H1 (cell line): ENCODE results near the gene FCER2. TPM values are rescaled to one million over a fixed set of nuclear protein-coding genes. Genes with fewer than 3 reads are reported as not detected.

Source experiments
- CTCF ChIA-PET: fragments of 300-600 bp; sonication (Branson Sonifier 250); formaldehyde crosslinking; loops from one replicate; lab custom pipeline; 2021; ENCODE audit not compliant: partially characterized antibody; lab: Charles Lee
- POLR2A ChIA-PET: fragments of 300-600 bp; sonication (Branson Sonifier 250); formaldehyde crosslinking; loops from one replicate; lab custom pipeline; 2021; ENCODE audit warnings: inconsistent platforms; ENCODE audit not compliant: partially characterized antibody; lab: Charles Lee
- DNase-seq, 2 experiments: peaks; one replicate each; pipeline versions ENCODE4 v3.0.0 to v3.0.0-alpha.2; 2010 to 2022; ENCODE audit warnings: low spot score in 2 of 2, low read depth in 1 of 2, mixed read lengths in 1 of 2
- FAIRE-seq: peaks from 2 replicates; lab custom pipeline; 2011; peaks lifted over from hg19 to GRCh38; lab: Jason Lieb, UNC
- H2AFZ ChIP-seq: 2 replicates; pipeline ENCODE4 v1.8.1; 2012; ENCODE audit warnings: low read length, inconsistent platforms
- H2AK5ac ChIP-seq: 2 replicates; pipeline ENCODE4 v1.6.1; 2013; ENCODE audit warnings: low read depth, low read length
- H2BK120ac ChIP-seq: replicated peaks from 2 replicates; pipeline ENCODE3; 2013; ENCODE audit warnings: low read depth, low read length, inconsistent platforms
- H2BK12ac ChIP-seq: 2 replicates; pipeline ENCODE4 v1.6.1; 2013; ENCODE audit warnings: low read depth, low read length
- H2BK15ac ChIP-seq: 2 replicates; pipeline ENCODE4 v1.6.1; 2013; ENCODE audit warnings: low read length
- H2BK20ac ChIP-seq: 2 replicates; pipeline ENCODE4 v1.6.1; 2013; ENCODE audit warnings: low read length
- H2BK5ac ChIP-seq: 2 replicates; pipeline ENCODE4 v1.6.1; 2013; ENCODE audit warnings: low read depth, low read length
- H3K14ac ChIP-seq: 2 replicates; pipeline ENCODE4 v1.6.1; 2013; ENCODE audit warnings: inconsistent platforms; ENCODE audit not compliant: insufficient read length
- H3K18ac ChIP-seq: 2 replicates; pipeline ENCODE4 v1.6.1; 2013; ENCODE audit warnings: low read length; ENCODE audit errors: extremely low read depth
- H3K23ac ChIP-seq: 2 replicates; pipeline ENCODE4 v1.6.1; 2013; ENCODE audit warnings: inconsistent platforms; ENCODE audit not compliant: insufficient read length
- H3K23me2 ChIP-seq: 2 replicates; pipeline ENCODE4 v1.6.1; 2013; ENCODE audit warnings: low read depth, low read length
- H3K27ac ChIP-seq: 2 replicates; pipeline ENCODE4 v1.6.1; 2011; ENCODE audit warnings: low read depth, low read length, inconsistent platforms
- H3K27me3 ChIP-seq, 4 experiments: replicated peaks in 1 of 4; 1 replicate in 1 of 4; 2 replicates in 3 of 4; pipeline versions ENCODE4 v1.6.1 to v1.8.1; 2011 to 2013; ENCODE audit warnings: low read length in 3 of 4, mild to moderate bottlenecking in 3 of 4, inconsistent platforms in 2 of 4, mixed read lengths in 2 of 4, moderate library complexity in 1 of 4; ENCODE audit not compliant: control insufficient read depth in 3 of 4, insufficient read depth in 3 of 4; ENCODE audit errors: extremely low read depth in 1 of 4
- H3K36me3 ChIP-seq, 4 experiments: 2 replicates each; pipeline versions ENCODE4 v1.6.1 to v1.8.1; 2011 to 2013; ENCODE audit warnings: mild to moderate bottlenecking in 4 of 4, low read length in 3 of 4, moderate library complexity in 2 of 4, control low read depth in 1 of 4, inconsistent platforms in 1 of 4; ENCODE audit not compliant: insufficient read depth in 4 of 4, control insufficient read depth in 2 of 4
- H3K4ac ChIP-seq: replicated peaks from 2 replicates; pipeline ENCODE3; 2013; ENCODE audit warnings: low read length, low read depth, mixed read lengths, inconsistent platforms; ENCODE audit not compliant: insufficient read length
- H3K4me1 ChIP-seq, 4 experiments: replicated peaks in 1 of 4; 1 replicate in 1 of 4; 2 replicates in 3 of 4; pipeline versions ENCODE4 v1.6.1 to v1.8.1; 2011 to 2013; ENCODE audit warnings: low read length in 3 of 4, inconsistent platforms in 2 of 4, mixed read lengths in 1 of 4; ENCODE audit not compliant: insufficient read depth in 4 of 4, control insufficient read depth in 3 of 4
- H3K4me2 ChIP-seq, 2 experiments: 2 replicates each; pipeline versions ENCODE4 v1.6.1 to v1.8.1; 2011 to 2013; ENCODE audit warnings: low read depth in 2 of 2, low read length in 2 of 2, control low read depth in 1 of 2, inconsistent platforms in 1 of 2, mild to moderate bottlenecking in 1 of 2; ENCODE audit not compliant: insufficient read depth in 1 of 2
- H3K4me3 ChIP-seq, 4 experiments: fragments of 200-600, 300-600 bp in 1 of 4; sonication (generic), shearing (Covaris generic), sonication (Bioruptor Twin) in 1 of 4; 2 replicates each; pipeline versions ENCODE4 v1.5.1 to v1.8.1; 2011 to 2016; ENCODE audit warnings: low read length in 4 of 4, low read depth in 3 of 4, control low read depth in 2 of 4, inconsistent platforms in 2 of 4, mild to moderate bottlenecking in 2 of 4, mixed read lengths in 1 of 4, moderate library complexity in 1 of 4; ENCODE audit not compliant: insufficient read depth in 2 of 4; ENCODE audit errors: extremely low read depth in 1 of 4
- H3K56ac ChIP-seq: replicated peaks from 2 replicates; pipeline ENCODE3; 2013; ENCODE audit warnings: low read depth, mild to moderate bottlenecking, mixed read lengths, low read length, inconsistent platforms; ENCODE audit not compliant: insufficient read length
- H3K79me1 ChIP-seq: 2 replicates; pipeline ENCODE4 v1.6.1; 2013; ENCODE audit warnings: low read depth, low read length, control low read depth
- H3K79me2 ChIP-seq, 2 experiments: 2 replicates each; pipeline versions ENCODE4 v1.6.1 to v1.8.1; 2012 to 2013; ENCODE audit warnings: low read length in 2 of 2, mild to moderate bottlenecking in 2 of 2, inconsistent platforms in 1 of 2; ENCODE audit not compliant: insufficient read depth in 2 of 2, control insufficient read depth in 1 of 2
- H3K9ac ChIP-seq, 4 experiments: replicated peaks in 1 of 4; 1 replicate in 1 of 4; 2 replicates in 3 of 4; pipeline versions ENCODE4 v1.6.1 to v1.8.1; 2011 to 2013; ENCODE audit warnings: low read depth in 3 of 4, low read length in 3 of 4, control low read depth in 2 of 4, mild to moderate bottlenecking in 2 of 4, moderate library complexity in 2 of 4, inconsistent platforms in 1 of 4; ENCODE audit errors: extremely low read depth in 1 of 4
- H3K9me3 ChIP-seq, 2 experiments: 2 replicates each; pipeline versions ENCODE4 v1.6.1 to v1.8.1; 2012 to 2013; ENCODE audit warnings: mild to moderate bottlenecking in 2 of 2, moderate library complexity in 2 of 2, control low read depth in 1 of 2, inconsistent platforms in 1 of 2, low read depth in 1 of 2, low read length in 1 of 2, mixed read lengths in 1 of 2; ENCODE audit not compliant: insufficient read depth in 2 of 2
- H4K20me1 ChIP-seq, 2 experiments: replicated peaks in 1 of 2; 2 replicates each; pipeline versions ENCODE3 to v1.8.1; 2011 to 2013; ENCODE audit warnings: inconsistent platforms in 2 of 2, low read length in 2 of 2, mild to moderate bottlenecking in 1 of 2; ENCODE audit not compliant: insufficient read depth in 2 of 2, control insufficient read depth in 1 of 2
- H4K5ac ChIP-seq: 2 replicates; pipeline ENCODE4 v1.6.1; 2013; ENCODE audit warnings: low read length, low read depth, mixed read lengths, inconsistent platforms; ENCODE audit not compliant: insufficient read length
- H4K8ac ChIP-seq: 2 replicates; pipeline ENCODE4 v1.8.0; 2013; ENCODE audit warnings: mild to moderate bottlenecking, moderate library complexity, low read length, inconsistent platforms; ENCODE audit not compliant: insufficient read depth; ENCODE audit errors: extremely low read depth
- H4K91ac ChIP-seq: replicated peaks from 2 replicates; pipeline ENCODE3; 2013; ENCODE audit warnings: low read length, mixed read lengths, inconsistent platforms; ENCODE audit not compliant: insufficient read length
- CREB1 ChIP-seq: IDR thresholded peaks from 2 replicates; pipeline ENCODE4 v1.6.1; 2012; ENCODE audit warnings: inconsistent platforms
- GABPA ChIP-seq: IDR thresholded peaks from 2 replicates; pipeline ENCODE4 v1.6.1; 2011; ENCODE audit warnings: mild to moderate bottlenecking, low read length, moderate library complexity, borderline replicate concordance; ENCODE audit not compliant: insufficient read depth
- HDAC6 ChIP-seq: IDR thresholded peaks from one replicate; pipeline ENCODE4 v1.7.1; 2012; ENCODE audit warnings: low read depth, mild to moderate bottlenecking, inconsistent platforms, low read length, moderate library complexity
- JUND ChIP-seq: IDR thresholded peaks from 2 replicates; pipeline ENCODE4 v1.6.1; 2011; ENCODE audit warnings: mild to moderate bottlenecking, improper control_type of control experiment, low read length
- NANOG ChIP-seq: IDR thresholded peaks from 2 replicates; pipeline ENCODE4 v1.6.1; 2011; ENCODE audit warnings: low read length, low read depth, mild to moderate bottlenecking, inconsistent platforms; ENCODE audit not compliant: insufficient read depth, poor library complexity, severe bottlenecking
- NRF1 ChIP-seq: IDR thresholded peaks from 2 replicates; pipeline ENCODE4 v1.6.1; 2011; ENCODE audit warnings: mild to moderate bottlenecking, low read depth, low read length, improper control_type of control experiment
- POLR2AphosphoS5 ChIP-seq: IDR thresholded peaks from 2 replicates; pipeline ENCODE4 v1.6.1; 2011; ENCODE audit warnings: low read depth, low read length
- SIN3A ChIP-seq, 2 experiments: IDR thresholded peaks in 1 of 2; conservative IDR thresholded peaks in 1 of 2; 2 replicates each; pipeline ENCODE4 v1.6.1; 2011 to 2012; ENCODE audit warnings: low read length in 2 of 2, improper control_type of control experiment in 1 of 2, low read depth in 1 of 2, mild to moderate bottlenecking in 1 of 2
- SIX5 ChIP-seq: IDR thresholded peaks from 2 replicates; pipeline ENCODE4 v1.6.1; 2011; ENCODE audit warnings: mild to moderate bottlenecking, low read depth, low read length
- SRF ChIP-seq: IDR thresholded peaks from 2 replicates; pipeline ENCODE4 v1.6.1; 2011; ENCODE audit warnings: mild to moderate bottlenecking, low read depth, low read length, moderate library complexity
- SUZ12 ChIP-seq: fragments of 200-600 bp; sonication (generic); IDR thresholded peaks from 2 replicates; pipeline ENCODE4 v1.6.1; 2012; ENCODE audit warnings: mild to moderate bottlenecking, inconsistent platforms, low read length, moderate library complexity, mixed read lengths
- WGBS, 2 experiments: shearing (Covaris generic) in 1 of 2; methylation state at CpG; one replicate each; pipeline versions ENCODE4 v1.1.6 to v1.1.7; 2013 to 2015; ENCODE audit warnings: low lambda C conversion rate in 2 of 2, mixed read lengths in 2 of 2, inconsistent platforms in 1 of 2, low coverage in 1 of 2, missing lambda C conversion rate in 1 of 2; ENCODE audit not compliant: insufficient replicate concordance in 2 of 2, insufficient coverage in 1 of 2, insufficient read length in 1 of 2; ENCODE audit errors: extremely low coverage in 1 of 2, missing lambda C conversion rate in 1 of 2; 5-methylcytosine and 5-hydroxymethylcytosine counted together
- polyA plus RNA-seq, 7 experiments: library from polyadenylated mRNA; depleted of rRNA in 3 of 7; stranded (reverse) in 5 of 7; unstranded in 2 of 7; fragments of >200 nt in 5 of 7; fragments of 200-250 nt in 2 of 7; gene quantifications; 1 replicate in 5 of 7; 2 replicates in 1 of 7; 4 replicates in 1 of 7; pipeline versions ENCODE4 v1.2.1 to v1.2.3, GENCODE V29; 2011 to 2013; ENCODE audit warnings: missing spikeins in 2 of 7, mixed read lengths in 2 of 7
- total RNA-seq: library from RNA; stranded (reverse); fragmentation: NEBNext Ultra II Directional; extraction: Animal tissue kit (Norgen Biotek cat#: 25700); gene quantifications from 2 replicates; pipeline ENCODE4 v1.2.1, GENCODE V29; 2021
- TF ChIP-seq, protein P1 (sequence below): IDR thresholded peaks from 2 replicates; pipeline ENCODE4 v1.6.1; 2012; ENCODE audit warnings: low read length, inconsistent platforms

Gene FCER2
- total and polyA plus RNA-seq, 2 of the 8 experiments (the other 6 are each of a cell fraction or from before 2014, with no cell fraction given), result 0.67 TPM; not detected in 1

DNA sequence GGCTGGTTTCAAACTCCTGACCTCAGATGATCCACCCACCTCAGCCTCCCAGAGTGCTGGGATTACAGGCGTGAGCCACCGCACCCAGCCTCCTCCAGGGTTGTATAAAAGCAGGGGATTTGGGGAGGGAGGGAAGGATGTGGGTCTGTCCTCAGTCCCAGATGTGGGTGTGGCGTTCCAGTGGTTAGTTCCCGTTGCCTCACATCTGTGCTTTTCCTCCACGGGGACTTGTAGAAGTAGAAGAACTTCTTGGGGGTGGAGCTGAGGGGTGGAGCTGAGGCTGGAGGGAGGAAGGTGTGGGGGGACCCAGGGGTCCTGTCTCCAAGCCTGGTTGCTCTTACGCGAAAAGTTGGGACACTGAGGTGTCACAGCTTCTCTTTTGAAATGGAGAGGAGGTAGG, 25.6 kb downstream of the FCER2 start:
- Histone ChIP-seq H3K79me1 (no peaks in the 10 kb centered on the region), H3K4me1 (peaks cover 0 to 1% (median 0%) of the 10 kb centered on the region in 4 experiments; a peak in 3 of 7 replicates), H3K56ac (no peak overlapping the region), H2BK12ac (no peak overlapping the region), H3K4ac (no peak overlapping the region), H3K36me3 (no peaks in the 10 kb centered on the region), H2BK120ac (no peak overlapping the region), H4K20me1 (no peaks in the 10 kb centered on the region), H3K9me3 (no peaks in the 10 kb centered on the region), H3K23me2 (peaks cover 2% of the 10 kb centered on the region; the same call in 1 of the 2 replicates), H4K5ac (no peak overlapping the region), H2BK15ac (no peak overlapping the region), H4K91ac (no peak overlapping the region), H3K4me3 (no peak overlapping the region), H3K23ac (no peak overlapping the region), H2BK5ac (no peak overlapping the region), H3K27me3 (peaks cover 0 to 8% (median 4%) of the 10 kb centered on the region in 4 experiments; a peak in 3 of 7 replicates), H4K8ac (no peak overlapping the region), H3K79me2 (no peaks in the 10 kb centered on the region; a peak in 1 of 4 replicates), H2AFZ (no peak overlapping the region), H3K27ac (no peak overlapping the region), H2BK20ac (no peak overlapping the region), H2AK5ac (no peak overlapping the region), H3K9ac (no peak overlapping the region), H3K4me2 (no peak overlapping the region), H3K18ac (no peak overlapping the region), H3K14ac (no peak overlapping the region)
- DNase-seq (no peak), FAIRE-seq (no peak)
- POLR2A ChIA-PET, result no interaction called here
- WGBS, 2 experiments, result 77% methylated on average over 7 of the region's 7 CpGs; no CpG with 5 or more reads in 1 of the 2 experiments
- CTCF ChIA-PET, result interaction anchor here (2.6 kb wide), 1 partner anchor 19 kb away, joined by 7 read pairs; no protein-coding TSS in a partner anchor
- TF ChIP-seq NANOG (no peak), SIN3A (conservative IDR thresholded peaks at IDR 0.05 in 1 of 2, IDR thresholded peaks at IDR 0.05 in 1 of 2; ENCODE audit: low read depth in 1 of 2, low read length in 2 of 2) (no peak), POLR2AphosphoS5 (no peak), CREB1 (no peak), SUZ12 (no peak), JUND (no peak), SIX5 (no peak), NRF1 (no peak), GABPA (no peak), SRF (no peak), HDAC6 (no peak)
- TF ChIP-seq, protein P1, sequence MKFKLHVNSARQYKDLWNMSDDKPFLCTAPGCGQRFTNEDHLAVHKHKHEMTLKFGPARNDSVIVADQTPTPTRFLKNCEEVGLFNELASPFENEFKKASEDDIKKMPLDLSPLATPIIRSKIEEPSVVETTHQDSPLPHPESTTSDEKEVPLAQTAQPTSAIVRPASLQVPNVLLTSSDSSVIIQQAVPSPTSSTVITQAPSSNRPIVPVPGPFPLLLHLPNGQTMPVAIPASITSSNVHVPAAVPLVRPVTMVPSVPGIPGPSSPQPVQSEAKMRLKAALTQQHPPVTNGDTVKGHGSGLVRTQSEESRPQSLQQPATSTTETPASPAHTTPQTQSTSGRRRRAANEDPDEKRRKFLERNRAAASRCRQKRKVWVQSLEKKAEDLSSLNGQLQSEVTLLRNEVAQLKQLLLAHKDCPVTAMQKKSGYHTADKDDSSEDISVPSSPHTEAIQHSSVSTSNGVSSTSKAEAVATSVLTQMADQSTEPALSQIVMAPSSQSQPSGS, result no peak
